K562 (cell line): ENCODE data around the gene DYRK1A. TPM values are rescaled to one million over a fixed set of nuclear protein-coding genes. Genes with fewer than 3 reads are reported as not detected.

Experiments
- ARID3A ChIP-seq: IDR thresholded peaks from 2 replicates; pipeline ENCODE4 v1.6.1; 2012; ENCODE audit warnings: low read depth, low read length, improper control_type of control experiment, borderline replicate concordance
- HNRNPH1 ChIP-seq: fragments of 200-400 bp; formaldehyde crosslinking; optimal IDR thresholded peaks from 2 replicates; pipeline ENCODE3; 2017; ENCODE audit warnings: low read depth, mild to moderate bottlenecking, low read length, moderate library complexity
- IRF2 ChIP-seq: sonication (generic); formaldehyde crosslinking; IDR thresholded peaks from 2 replicates; pipeline ENCODE4 v1.8.1; 2022; ENCODE audit warnings: mild to moderate bottlenecking, missing genetic modification reagents
- LEF1 ChIP-seq: fragments of 450-650 bp; IDR thresholded peaks from 2 replicates; pipeline ENCODE4 v1.6.1; 2016; ENCODE audit warnings: mild to moderate bottlenecking
- MYC ChIP-seq, 2 experiments: fragments of 250-450 bp in 1 of 2; sonication (Bioruptor Pico) in 1 of 2; IDR thresholded peaks; 2 replicates each; pipeline versions ENCODE4 v1.5.1 to v1.6.1; 2012 to 2021; ENCODE audit warnings: low read depth in 2 of 2, borderline replicate concordance in 1 of 2, improper control_type of control experiment in 1 of 2, low read length in 1 of 2, mild to moderate bottlenecking in 1 of 2, moderate library complexity in 1 of 2
- NR1H2 ChIP-seq: sonication (generic); formaldehyde crosslinking; IDR thresholded peaks from 2 replicates; pipeline ENCODE4 v1.4.0; 2020; ENCODE audit warnings: mild to moderate bottlenecking, missing genetic modification reagents
- NR3C1 ChIP-seq: sonication (generic); formaldehyde crosslinking; IDR thresholded peaks from 2 replicates; pipeline ENCODE4 v1.8.1; 2022; ENCODE audit warnings: missing genetic modification reagents
- PPARD ChIP-seq: fragments of 250-450 bp; sonication (Bioruptor Pico); IDR thresholded peaks from 2 replicates; pipeline ENCODE4 v1.8.0; 2022; ENCODE audit warnings: inconsistent platforms, mild to moderate bottlenecking, moderate library complexity
- RBBP5 ChIP-seq: fragments of 200-600 bp; sonication (generic); IDR thresholded peaks from 2 replicates; pipeline ENCODE4 v1.6.1; 2012; ENCODE audit warnings: borderline replicate concordance, mild to moderate bottlenecking, low read length, control low read depth, inconsistent platforms; ENCODE audit not compliant: insufficient read depth, poor library complexity, severe bottlenecking
- STAT5A ChIP-seq: IDR thresholded peaks from 2 replicates; pipeline ENCODE4 v1.6.1; 2012; ENCODE audit warnings: low read length, inconsistent platforms, borderline replicate concordance
- TRIM25 ChIP-seq: fragments of 450-650 bp; IDR thresholded peaks from 2 replicates; pipeline ENCODE4 v1.7.0; 2016; ENCODE audit warnings: borderline replicate concordance
- ZBTB11 ChIP-seq, 3 experiments: fragments of 200-800 bp in 1 of 3; fragments of 250-450 bp in 1 of 3; fragments of 450-650 bp in 1 of 3; sonication (Bioruptor Pico) in 1 of 3; sonication (Bioruptor generic) in 1 of 3; formaldehyde crosslinking in 1 of 3; IDR thresholded peaks; 2 replicates each; pipeline versions ENCODE4 v1.6.1 to v1.8.0; 2016 to 2022; ENCODE audit warnings: mild to moderate bottlenecking in 2 of 3, missing genetic modification characterization in 2 of 3, missing compliant biosample characterization in 1 of 3, moderate library complexity in 1 of 3
- ZBTB7A ChIP-seq: IDR thresholded peaks from 2 replicates; pipeline ENCODE4 v1.6.1; 2011; ENCODE audit warnings: low read depth, mild to moderate bottlenecking, low read length, moderate library complexity, borderline replicate concordance; ENCODE audit not compliant: control insufficient read depth
- polyA plus RNA-seq, 8 experiments: library from polyadenylated mRNA; depleted of rRNA in 4 of 8; stranded (reverse) in 5 of 8; unstranded in 3 of 8; fragments of >200 nt; fragmentation: Nextera tagmentation in 2 of 8; fragmentation: Illumina TruSeq in 1 of 8; extraction: Ambion mirVana in 2 of 8; extraction: Trizol in 1 of 8; gene quantifications; 2 replicates each; pipeline versions ENCODE4 v1.2.1 to v1.2.3, GENCODE V29; 2011 to 2014; ENCODE audit warnings: inconsistent platforms in 1 of 8, missing spikeins in 1 of 8
- total RNA-seq, 7 experiments: library from RNA; depleted of rRNA in 6 of 7; stranded (reverse); fragments of >200 nt in 6 of 7; fragmentation: Illumina TruSeq in 2 of 7; extraction: Trizol in 2 of 7; gene quantifications; 2 replicates each; pipeline versions ENCODE4 v1.2.1 to v1.2.3, GENCODE V29; 2011 to 2021; ENCODE audit warnings: low replicate concordance in 1 of 7
- TF ChIP-seq, protein P1 (sequence below): fragments of 250-450 bp; sonication (Bioruptor Pico); IDR thresholded peaks from 2 replicates; pipeline ENCODE4 v1.5.0; 2021

The DYRK1A gene
- total and polyA plus RNA-seq, 9 of the 15 experiments (the other 6 are each of a cell fraction or from before 2014, with no cell fraction given): 3.7 to 64.8 (median 42.3) TPM

DNA sequence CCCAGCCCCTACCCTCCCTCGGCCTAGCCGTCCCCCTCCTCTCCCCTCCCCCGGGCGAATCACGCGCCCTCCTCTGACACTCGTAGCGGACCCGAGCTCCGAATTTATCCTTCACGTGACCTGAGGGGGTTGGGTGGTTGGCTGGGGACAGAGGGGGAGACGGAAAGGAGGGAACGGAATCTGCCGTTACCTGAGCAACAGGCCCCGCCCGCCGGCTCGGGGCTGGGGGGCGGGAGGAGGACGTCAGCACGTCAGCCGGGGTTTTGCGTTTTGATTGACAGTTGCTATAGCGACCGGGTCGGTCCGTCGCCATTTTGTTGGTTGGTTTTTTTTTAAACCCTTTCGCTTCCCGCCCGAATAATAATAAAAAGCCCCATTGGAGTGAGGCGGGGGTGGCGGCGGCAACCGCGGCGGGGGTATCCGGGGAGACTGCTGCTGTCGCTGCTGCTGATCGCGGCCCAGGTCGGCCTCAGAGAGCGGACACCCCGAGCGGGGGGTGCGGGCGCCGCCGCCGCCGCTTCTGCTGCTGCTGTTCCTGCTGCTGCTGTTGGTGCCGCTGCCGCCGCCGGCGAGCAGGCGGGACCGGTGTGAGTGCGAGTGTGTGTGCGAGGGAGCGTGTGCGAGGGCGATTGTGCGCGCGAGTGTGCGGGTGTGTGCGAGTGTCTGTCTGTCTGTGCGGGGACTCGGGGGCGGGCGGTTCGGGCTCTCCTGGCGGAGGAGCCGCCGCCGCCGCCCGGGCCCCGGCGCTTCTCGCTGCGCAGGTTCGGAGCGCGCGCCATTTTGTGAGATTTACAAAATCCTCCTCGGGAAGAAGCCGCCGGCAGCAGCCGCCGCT lies at the start of gene DYRK1A (continued):
- TF ChIP-seq LEF1 (peak; percentile 73), ZBTB7A (peak; percentile 1), STAT5A (no peak), IRF2 (CRISPR knock-in tag) (no peak), ARID3A (no peak), MYC (IDR thresholded peaks at IDR 0.05; ENCODE audit: low read depth, low read length) (peak; percentile 67; the same call in 1 of the 2 replicates), MYC (CRISPR knock-in tag; IDR thresholded peaks at IDR 0.05; ENCODE audit: borderline replicate concordance, low read depth) (no peak), TRIM25 (no peak), RBBP5 (peak; percentile 50), PPARD (CRISPR knock-in tag) (no peak), NR3C1 (CRISPR knock-in tag) (no peak), HNRNPH1 (no peak), NR1H2 (CRISPR knock-in tag) (no peak), ZBTB11 (CRISPR knock-in tag; IDR thresholded peaks at IDR 0.05) (peak in 1 of 3 experiments; percentile 91; a peak in 2 of 6 replicates)
- TF ChIP-seq, protein P1, sequence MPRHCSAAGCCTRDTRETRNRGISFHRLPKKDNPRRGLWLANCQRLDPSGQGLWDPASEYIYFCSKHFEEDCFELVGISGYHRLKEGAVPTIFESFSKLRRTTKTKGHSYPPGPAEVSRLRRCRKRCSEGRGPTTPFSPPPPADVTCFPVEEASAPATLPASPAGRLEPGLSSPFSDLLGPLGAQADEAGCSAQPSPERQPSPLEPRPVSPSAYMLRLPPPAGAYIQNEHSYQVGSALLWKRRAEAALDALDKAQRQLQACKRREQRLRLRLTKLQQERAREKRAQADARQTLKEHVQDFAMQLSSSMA: no peak
